ENCODE results near the gene SSRP1. TPM values are rescaled to one million over a fixed set of nuclear protein-coding genes. Genes with fewer than 3 reads are reported as not detected.
A peak's percentile ranks its signal among the peaks of the same experiment; 100 is the strongest.

SSRP1 gene
- total RNA-seq, 4 donors from 2014 or later = 51.0 to 67.5 (median 56.5) TPM

DNA sequence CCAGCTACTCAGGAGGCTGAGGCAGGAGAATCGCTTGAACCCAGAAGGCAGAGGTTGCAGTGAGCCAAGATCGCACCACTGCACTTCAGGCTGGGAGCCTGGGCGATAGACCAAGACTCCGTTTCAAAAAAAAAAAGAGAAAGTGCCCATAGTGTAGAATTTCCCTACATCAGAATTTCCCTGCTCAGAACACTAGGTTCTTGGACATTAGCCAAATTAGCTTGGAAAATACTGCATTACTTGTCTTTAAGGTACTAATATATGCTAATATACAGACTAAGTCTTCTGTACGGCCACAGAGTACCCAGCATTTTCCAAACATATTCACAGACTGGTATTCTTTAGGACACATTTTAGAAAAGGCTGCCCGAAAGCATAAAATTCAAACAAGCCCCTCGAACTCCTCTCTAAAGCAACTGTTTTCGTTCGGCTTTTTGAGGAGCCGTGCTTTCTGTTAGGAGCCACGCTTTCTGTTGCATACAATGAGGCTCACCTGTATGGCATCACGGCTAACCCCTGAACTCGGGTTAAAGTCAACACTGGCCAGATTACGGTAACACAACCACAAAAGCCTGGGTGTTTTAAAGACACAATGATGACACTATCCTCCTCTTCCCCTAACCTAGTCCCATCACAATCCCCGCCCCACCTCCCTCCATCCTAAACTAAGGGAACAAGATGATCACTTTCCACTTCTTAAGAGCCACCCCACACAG, 29.4 kb downstream of the SSRP1 start:
- Histone ChIP-seq H3K4me1 (peaks cover 0 to 77% (median 53%) of the 10 kb centered on the region in 4 donors), H3K36me3 (peaks cover 1 to 52% (median 6%) of the 10 kb centered on the region in 3 donors), H3K27me3 (no peaks in the 10 kb centered on the region), H3K27ac (peak overlapping the region in 2 of 4 donors; percentile 40 to 92), H3K4me3 (no peak overlapping the region), H3K9me3 (no peaks in the 10 kb centered on the region)
- WGBS, 2 donors = 72 to 76% methylated on average over 15 of the region's 15 CpGs
- no peak for DNase-seq (ENCODE audit: low spot score in 2 of 2)
- no peak for TF ChIP-seq POLR2A (IDR thresholded peaks at IDR 0.05)
- TF ChIP-seq, protein P1, sequence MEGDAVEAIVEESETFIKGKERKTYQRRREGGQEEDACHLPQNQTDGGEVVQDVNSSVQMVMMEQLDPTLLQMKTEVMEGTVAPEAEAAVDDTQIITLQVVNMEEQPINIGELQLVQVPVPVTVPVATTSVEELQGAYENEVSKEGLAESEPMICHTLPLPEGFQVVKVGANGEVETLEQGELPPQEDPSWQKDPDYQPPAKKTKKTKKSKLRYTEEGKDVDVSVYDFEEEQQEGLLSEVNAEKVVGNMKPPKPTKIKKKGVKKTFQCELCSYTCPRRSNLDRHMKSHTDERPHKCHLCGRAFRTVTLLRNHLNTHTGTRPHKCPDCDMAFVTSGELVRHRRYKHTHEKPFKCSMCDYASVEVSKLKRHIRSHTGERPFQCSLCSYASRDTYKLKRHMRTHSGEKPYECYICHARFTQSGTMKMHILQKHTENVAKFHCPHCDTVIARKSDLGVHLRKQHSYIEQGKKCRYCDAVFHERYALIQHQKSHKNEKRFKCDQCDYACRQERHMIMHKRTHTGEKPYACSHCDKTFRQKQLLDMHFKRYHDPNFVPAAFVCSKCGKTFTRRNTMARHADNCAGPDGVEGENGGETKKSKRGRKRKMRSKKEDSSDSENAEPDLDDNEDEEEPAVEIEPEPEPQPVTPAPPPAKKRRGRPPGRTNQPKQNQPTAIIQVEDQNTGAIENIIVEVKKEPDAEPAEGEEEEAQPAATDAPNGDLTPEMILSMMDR (IDR thresholded peaks at IDR 0.05) = no peak
- no peak for TF ChIP-seq EP300 (IDR thresholded peaks at IDR 0.05)

DNA sequence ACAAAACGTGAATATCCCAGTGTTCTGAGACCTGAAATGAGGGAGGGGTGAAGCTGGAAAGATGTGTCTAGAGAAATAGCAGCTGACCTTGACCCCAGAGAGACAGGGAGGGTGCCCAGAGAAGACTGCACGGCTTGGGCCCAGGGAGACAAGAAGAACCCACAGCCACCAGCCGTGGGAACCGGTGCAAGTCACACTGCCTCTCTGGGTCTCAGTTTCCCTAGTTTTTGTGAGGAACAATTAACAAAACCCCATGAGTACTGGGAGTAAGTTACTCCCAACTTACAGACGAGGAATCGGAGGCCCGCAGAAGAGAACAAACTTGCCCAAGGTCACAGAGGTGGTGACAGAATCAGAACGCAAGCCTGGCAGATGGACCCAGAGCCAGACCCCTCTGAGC, 30.2 kb downstream of the SSRP1 start:
- Histone ChIP-seq H3K27me3 (no peaks in the 10 kb centered on the region), H3K4me1 (peaks cover 0 to 69% (median 46%) of the 10 kb centered on the region in 4 donors), H3K4me3 (no peak overlapping the region), H3K9me3 (peaks cover 0 to 6% (median 0%) of the 10 kb centered on the region in 4 donors), H3K27ac (peak overlapping the region in 2 of 4 donors; percentile 66 to 92), H3K36me3 (peaks cover 6 to 58% (median 14%) of the 10 kb centered on the region in 3 donors)
- DNase-seq (ENCODE audit: low spot score in 2 of 2) = no peak
- WGBS, 2 donors = 82 to 85% methylated on average over 8 of the region's 8 CpGs
- TF ChIP-seq POLR2A (IDR thresholded peaks at IDR 0.05) = no peak
- TF ChIP-seq, protein P1 (IDR thresholded peaks at IDR 0.05) = no peak
- no peak for TF ChIP-seq EP300 (IDR thresholded peaks at IDR 0.05)

DNA sequence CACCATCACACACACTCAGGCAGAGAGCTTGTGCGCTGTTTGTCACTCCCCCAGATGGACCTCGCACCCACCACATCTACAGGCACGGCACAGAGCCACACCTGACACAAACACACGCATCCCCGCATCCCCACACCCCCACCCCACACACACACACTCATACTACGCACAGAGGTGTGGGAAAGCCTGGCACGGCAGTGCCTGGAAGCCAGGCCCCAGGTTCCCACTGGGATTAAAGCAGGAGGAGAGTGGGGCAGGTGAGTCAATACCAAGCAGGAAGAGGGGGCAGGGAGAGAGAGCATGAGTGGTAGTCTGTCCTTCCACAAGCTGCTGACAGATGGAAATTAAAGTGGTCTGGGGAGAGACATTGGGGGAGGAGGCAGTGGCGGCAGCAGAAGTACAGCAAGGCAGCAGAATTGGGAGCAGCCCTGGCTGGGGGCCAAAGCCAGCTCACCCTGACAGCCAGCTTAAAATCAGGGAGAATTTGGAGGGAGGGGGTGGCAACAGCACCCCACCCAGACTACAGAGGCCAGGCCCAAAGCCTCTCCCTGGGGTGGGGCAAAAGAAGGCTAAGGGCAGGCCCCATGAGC, 31.6 kb downstream of the SSRP1 start:
- WGBS, 2 donors = 62 to 77% methylated on average over 8 of the region's 8 CpGs
- no peak for TF ChIP-seq POLR2A (IDR thresholded peaks at IDR 0.05)
- TF ChIP-seq, protein P1 (IDR thresholded peaks at IDR 0.05) = no peak
- TF ChIP-seq EP300 (IDR thresholded peaks at IDR 0.05) = peak in 1 of 2 donors; percentile 29
- no peaks in the 10 kb centered on the region for H3K27me3 ChIP-seq
- H3K4me1 ChIP-seq = peaks cover 0 to 54% (median 32%) of the 10 kb centered on the region in 4 donors
- peak overlapping the region in 3 of 4 donors; percentile 21 to 92 (median 66) for H3K27ac ChIP-seq
- H3K4me3 ChIP-seq = no peak overlapping the region
- DNase-seq (ENCODE audit: low spot score in 2 of 2) = no peak
- peaks cover 10 to 58% (median 28%) of the 10 kb centered on the region in 3 donors for H3K36me3 ChIP-seq
- H3K9me3 ChIP-seq = peaks cover 0 to 21% (median 4%) of the 10 kb centered on the region in 4 donors

DNA sequence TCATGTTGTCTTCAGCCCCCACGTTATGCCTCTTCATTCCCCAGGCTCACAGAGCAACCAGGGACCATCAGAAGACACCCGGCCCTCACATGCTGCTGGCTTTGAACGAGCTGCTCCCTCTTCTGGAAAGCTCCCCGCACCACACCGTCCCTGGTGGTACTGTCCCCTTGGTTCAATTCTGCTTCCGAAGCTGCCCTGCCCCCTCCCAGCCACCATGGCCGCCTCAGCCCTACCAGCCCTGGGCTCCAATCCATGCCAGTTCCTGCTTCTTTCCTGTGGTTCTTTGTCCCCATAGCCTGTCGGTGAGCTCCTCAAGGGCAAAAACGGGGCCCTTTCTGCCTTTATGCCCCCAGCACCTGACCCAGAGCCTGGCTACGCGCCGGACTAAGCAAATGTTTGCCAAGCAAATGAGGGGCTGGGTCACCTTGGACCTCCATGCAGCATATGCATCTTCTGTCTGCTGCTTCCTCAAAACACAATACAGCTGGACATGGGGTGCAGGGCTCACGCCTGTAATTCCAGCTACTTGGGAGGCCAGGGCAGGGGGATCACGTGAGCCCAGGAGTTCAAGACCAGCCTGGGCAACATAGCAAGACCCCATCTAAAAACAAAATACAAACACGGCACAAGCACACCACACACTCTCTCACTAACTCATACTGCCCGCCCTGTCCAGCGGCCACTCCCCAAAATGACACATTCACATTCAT, 32.3 kb downstream of the SSRP1 start:
- no peak for TF ChIP-seq EP300 (IDR thresholded peaks at IDR 0.05)
- TF ChIP-seq, protein P1 (IDR thresholded peaks at IDR 0.05) = no peak
- TF ChIP-seq POLR2A (IDR thresholded peaks at IDR 0.05) = no peak
- peaks cover 0 to 48% (median 28%) of the 10 kb centered on the region in 4 donors for H3K4me1 ChIP-seq
- peaks cover 10 to 58% (median 29%) of the 10 kb centered on the region in 3 donors for H3K36me3 ChIP-seq
- H3K9me3 ChIP-seq = peaks cover 0 to 24% (median 4%) of the 10 kb centered on the region in 4 donors
- H3K27ac ChIP-seq = peak overlapping the region in 2 of 4 donors; percentile 66 to 92
- no peak for DNase-seq (ENCODE audit: low spot score in 2 of 2)
- H3K27me3 ChIP-seq = no peaks in the 10 kb centered on the region
- no peak overlapping the region for H3K4me3 ChIP-seq
- WGBS, 2 donors = 75 to 82% methylated on average over 17 of the region's 17 CpGs

Measured in tibial nerve (tissue), 4 donors.